ENCODE data around the gene CYP2W1. TPM values are rescaled to one million over a fixed set of nuclear protein-coding genes. Genes with fewer than 3 reads are reported as not detected.

The CYP2W1 gene
- total RNA-seq, 2 donors from 2014 or later: 3.1 to 4.0 TPM

- intact Hi-C loops (cut with DNase I): no loop called here
- WGBS: 30% methylated on average over 19 of the region's 19 CpGs
- peak; percentile 37 for DNase-seq (ENCODE audit: low spot score)
- H3K27me3 ChIP-seq (replicated peaks; ENCODE audit: insufficient read depth): no peaks in the 10 kb centered on the region
- peaks cover 19% of the 10 kb centered on the region for H3K4me1 ChIP-seq (replicated peaks)
- no peak overlapping the region for H3K4me3 ChIP-seq
- no peaks in the 10 kb centered on the region for H3K9me3 ChIP-seq
- H3K36me3 ChIP-seq: peaks cover 0 to 6% of the 10 kb centered on the region in 2 donors
- peak overlapping the region; percentile 52 to 66 for H3K27ac ChIP-seq
- TF ChIP-seq CTCF (IDR thresholded peaks at IDR 0.05) (no peak), POLR2A (IDR thresholded peaks at IDR 0.05) (no peak), POLR2AphosphoS5 (IDR thresholded peaks at IDR 0.05) (peak; percentile 58)
Observed at GRCh38 chr7:977326-978048, 5.5 kb upstream of the CYP2W1 start.

GRCh38 chr7:978049-978346, 5.0 kb upstream of the CYP2W1 start:
- 32% methylated on average over 7 of the region's 7 CpGs for WGBS
- TF ChIP-seq POLR2A (IDR thresholded peaks at IDR 0.05): no peak

GRCh38 chr7:978416-979091, 4.4 kb upstream of the CYP2W1 start:
- no peak overlapping the region for H3K4me3 ChIP-seq
- WGBS: 74% methylated on average over 24 of the region's 24 CpGs
- H3K27ac ChIP-seq: no peak overlapping the region
- no peak for TF ChIP-seq CTCF (IDR thresholded peaks at IDR 0.05)
- TF ChIP-seq POLR2AphosphoS5 (IDR thresholded peaks at IDR 0.05): no peak
- TF ChIP-seq POLR2A (IDR thresholded peaks at IDR 0.05): no peak
- intact Hi-C loops (cut with DNase I): no loop called here
- H3K36me3 ChIP-seq: no peaks in the 10 kb centered on the region
- H3K27me3 ChIP-seq (replicated peaks; ENCODE audit: insufficient read depth): no peaks in the 10 kb centered on the region
- H3K4me1 ChIP-seq (replicated peaks): peaks cover 19% of the 10 kb centered on the region
- DNase-seq (ENCODE audit: low spot score): no peak
- no peaks in the 10 kb centered on the region for H3K9me3 ChIP-seq

More at GRCh38 chr7:978049-978346, 5.0 kb upstream of the CYP2W1 start:
- no peaks in the 10 kb centered on the region for H3K9me3 ChIP-seq
- intact Hi-C loops (cut with DNase I): no loop called here
- peaks cover 21% of the 10 kb centered on the region for H3K4me1 ChIP-seq (replicated peaks)
- H3K4me3 ChIP-seq: no peak overlapping the region
- H3K27ac ChIP-seq: peak overlapping the region; percentile 52 to 66
- H3K27me3 ChIP-seq (replicated peaks; ENCODE audit: insufficient read depth): no peaks in the 10 kb centered on the region
- H3K36me3 ChIP-seq: peaks cover 0 to under 1% of the 10 kb centered on the region in 2 donors
- DNase-seq (ENCODE audit: low spot score): no peak

- no peak for DNase-seq (ENCODE audit: low spot score)
- intact Hi-C loops (cut with DNase I): no loop called here
- no peaks in the 10 kb centered on the region for H3K9me3 ChIP-seq
- no peaks in the 10 kb centered on the region for H3K36me3 ChIP-seq
- peaks cover 16% of the 10 kb centered on the region for H3K4me1 ChIP-seq (replicated peaks)
- H3K27ac ChIP-seq: no peak overlapping the region
- WGBS: 91% methylated on average over 16 of the region's 16 CpGs
- H3K4me3 ChIP-seq: no peak overlapping the region
- H3K27me3 ChIP-seq (replicated peaks; ENCODE audit: insufficient read depth): no peaks in the 10 kb centered on the region
- TF ChIP-seq POLR2A (IDR thresholded peaks at IDR 0.05) (no peak), CTCF (IDR thresholded peaks at IDR 0.05) (no peak), POLR2AphosphoS5 (IDR thresholded peaks at IDR 0.05) (no peak)
Observed at GRCh38 chr7:979151-979550, 3.8 kb upstream of the CYP2W1 start.

GRCh38 chr7:979886-980571, 3.0 kb upstream of the CYP2W1 start:
- TF ChIP-seq CTCF (IDR thresholded peaks at IDR 0.05) (no peak), POLR2AphosphoS5 (IDR thresholded peaks at IDR 0.05) (no peak), POLR2A (IDR thresholded peaks at IDR 0.05) (no peak)
- no peak for DNase-seq (ENCODE audit: low spot score)
- no peaks in the 10 kb centered on the region for H3K27me3 ChIP-seq (replicated peaks; ENCODE audit: insufficient read depth)
- intact Hi-C loops (cut with DNase I): no loop called here
- peaks cover 16% of the 10 kb centered on the region for H3K4me1 ChIP-seq (replicated peaks)
- no peak overlapping the region for H3K27ac ChIP-seq
- H3K36me3 ChIP-seq: no peaks in the 10 kb centered on the region
- no peaks in the 10 kb centered on the region for H3K9me3 ChIP-seq
- H3K4me3 ChIP-seq: no peak overlapping the region
- 65% methylated on average over 15 of the region's 15 CpGs for WGBS

All from prostate gland (tissue), 2 donors.